Neural progenitor cell (in vitro differentiated cells): ENCODE results near the gene DNAJB5.

ENCODE experiments used
- EZH2 ChIP-seq: fragments of 200-600 bp; sonication (generic); IDR thresholded peaks from 2 replicates; pipeline ENCODE4 v1.6.1; 2017; ENCODE audit warnings: antibody characterized with exemption, mild to moderate bottlenecking, moderate library complexity
- EZH2phosphoT487 ChIP-seq: fragments of 200-600 bp; sonication (generic); IDR thresholded peaks from 2 replicates; pipeline ENCODE4 v1.6.1; 2017; ENCODE audit warnings: antibody characterized with exemption
- TF ChIP-seq, protein P1 (sequence below): fragments of 200-600 bp; sonication (generic); IDR thresholded peaks from 2 replicates; pipeline ENCODE4 v1.5.1; 2017; ENCODE audit warnings: antibody characterized with exemption, mild to moderate bottlenecking

- no peak for TF ChIP-seq EZH2phosphoT487
- TF ChIP-seq, protein P1, sequence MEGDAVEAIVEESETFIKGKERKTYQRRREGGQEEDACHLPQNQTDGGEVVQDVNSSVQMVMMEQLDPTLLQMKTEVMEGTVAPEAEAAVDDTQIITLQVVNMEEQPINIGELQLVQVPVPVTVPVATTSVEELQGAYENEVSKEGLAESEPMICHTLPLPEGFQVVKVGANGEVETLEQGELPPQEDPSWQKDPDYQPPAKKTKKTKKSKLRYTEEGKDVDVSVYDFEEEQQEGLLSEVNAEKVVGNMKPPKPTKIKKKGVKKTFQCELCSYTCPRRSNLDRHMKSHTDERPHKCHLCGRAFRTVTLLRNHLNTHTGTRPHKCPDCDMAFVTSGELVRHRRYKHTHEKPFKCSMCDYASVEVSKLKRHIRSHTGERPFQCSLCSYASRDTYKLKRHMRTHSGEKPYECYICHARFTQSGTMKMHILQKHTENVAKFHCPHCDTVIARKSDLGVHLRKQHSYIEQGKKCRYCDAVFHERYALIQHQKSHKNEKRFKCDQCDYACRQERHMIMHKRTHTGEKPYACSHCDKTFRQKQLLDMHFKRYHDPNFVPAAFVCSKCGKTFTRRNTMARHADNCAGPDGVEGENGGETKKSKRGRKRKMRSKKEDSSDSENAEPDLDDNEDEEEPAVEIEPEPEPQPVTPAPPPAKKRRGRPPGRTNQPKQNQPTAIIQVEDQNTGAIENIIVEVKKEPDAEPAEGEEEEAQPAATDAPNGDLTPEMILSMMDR: no peak
- TF ChIP-seq EZH2: no peak
Observed at GRCh38 chr9:35002623-35003022, 13.1 kb downstream of the DNAJB5 start.
